Stimulated activated effector memory CD8-positive, alpha-beta T cell treated with anti-CD3 and anti-CD28 coated beads, Interleukin-12 subunit alpha, Interleukin-12 subunit beta, amount 100 ng/mL, for 72 hours (primary cell): ENCODE data around the gene PTK6.

ENCODE experiments used
- ATAC-seq: fragments of 150-1000 bp; cut with Tn5 transposase; 2 replicates; pipeline ENCODE4 v1.10.0; 2021
- DNase-seq, 2 donors: peaks; one replicate each; pipeline ENCODE4 v3.0.0; 2021 to 2022; ENCODE audit warnings: low spot score in 2 of 2
- H3K27ac Mint-ChIP-seq: one replicate; pipeline ENCODE4 v1.8.0; 2022; ENCODE audit warnings: mild to moderate bottlenecking, mixed read lengths
- H3K36me3 Mint-ChIP-seq: one replicate; pipeline ENCODE4 v1.8.0; 2022; ENCODE audit warnings: mild to moderate bottlenecking, mixed read lengths
- H3K4me1 Mint-ChIP-seq: one replicate; pipeline ENCODE4 v1.8.0; 2022; ENCODE audit warnings: mixed read lengths
- H3K4me3 Mint-ChIP-seq: one replicate; pipeline ENCODE4 v1.8.0; 2022; ENCODE audit warnings: mild to moderate bottlenecking, mixed read lengths
- H3K9me3 Mint-ChIP-seq: one replicate; pipeline ENCODE4 v1.8.0; 2022; ENCODE audit warnings: mixed read lengths

The PTK6 gene

GRCh38 chr20:63554361-63555278 lies 17.4 kb upstream of the PTK6 start:
- H3K9me3 Mint-ChIP-seq, result no peaks in the 10 kb centered on the region
- H3K4me3 Mint-ChIP-seq, result peak overlapping the region; percentile 65
- ATAC-seq (no peak), DNase-seq (no peak)
- H3K27ac Mint-ChIP-seq, result peak overlapping the region; percentile 81
- H3K36me3 Mint-ChIP-seq, result peaks cover 10% of the 10 kb centered on the region
- H3K4me1 Mint-ChIP-seq, result peaks cover 14% of the 10 kb centered on the region

- H3K27ac Mint-ChIP-seq, result peak within 1 kb of the TSS; percentile 81
- H3K9me3 Mint-ChIP-seq, result no peaks in the 10 kb centered on the region
- H3K4me3 Mint-ChIP-seq, result peak within 1 kb of the TSS; percentile 65
- peak; percentile 56 for ATAC-seq
- DNase-seq, result no peak
- H3K36me3 Mint-ChIP-seq, result peaks cover 10% of the 10 kb centered on the region
- H3K4me1 Mint-ChIP-seq, result peaks cover 18% of the 10 kb centered on the region
Observed at GRCh38 chr20:63553933-63554290, 16.7 kb upstream of the PTK6 start, which contains the start of gene FNDC11. Gene FNDC11, plus strand, starts transcription at chr20:63554159. Its CDS starts 1,505 bp downstream, at chr20:63555664.

GRCh38 chr20:63553251-63553932 lies 16.2 kb upstream of the PTK6 start:
- peak; percentile 68 for ATAC-seq
- Mint-ChIP-seq H3K36me3 (peaks cover 10% of the 10 kb centered on the region), H3K4me1 (peaks cover 18% of the 10 kb centered on the region), H3K9me3 (no peaks in the 10 kb centered on the region), H3K27ac (peak overlapping the region; percentile 81), H3K4me3 (peak overlapping the region; percentile 65)
- DNase-seq, result peak; percentile 92 to 93

GRCh38 chr20:63552481-63553249 lies 15.5 kb upstream of the PTK6 start:
- DNase-seq (no peak), ATAC-seq (peak; percentile 61)
- Mint-ChIP-seq H3K27ac (peak overlapping the region; percentile 81), H3K4me3 (peak overlapping the region; percentile 65), H3K4me1 (peaks cover 18% of the 10 kb centered on the region), H3K9me3 (no peaks in the 10 kb centered on the region), H3K36me3 (peaks cover 10% of the 10 kb centered on the region)

- ATAC-seq (no peak), DNase-seq (no peak)
- no peaks in the 10 kb centered on the region for H3K9me3 Mint-ChIP-seq
- H3K4me1 Mint-ChIP-seq, result peaks cover 18% of the 10 kb centered on the region
- no peak overlapping the region for H3K4me3 Mint-ChIP-seq
- H3K27ac Mint-ChIP-seq, result no peak overlapping the region
- peaks cover 10% of the 10 kb centered on the region for H3K36me3 Mint-ChIP-seq
Observed at GRCh38 chr20:63551068-63551467, 13.9 kb upstream of the PTK6 start.

GRCh38 chr20:63549679-63550282 lies 12.6 kb upstream of the PTK6 start:
- H3K27ac Mint-ChIP-seq, result peak overlapping the region; percentile 26
- DNase-seq, result no peak
- no peak for ATAC-seq
- H3K36me3 Mint-ChIP-seq, result peaks cover 10% of the 10 kb centered on the region
- no peak overlapping the region for H3K4me3 Mint-ChIP-seq
- no peaks in the 10 kb centered on the region for H3K9me3 Mint-ChIP-seq
- peaks cover 24% of the 10 kb centered on the region for H3K4me1 Mint-ChIP-seq

GRCh38 chr20:63549019-63549418 lies 11.8 kb upstream of the PTK6 start:
- H3K9me3 Mint-ChIP-seq, result no peaks in the 10 kb centered on the region
- DNase-seq, result no peak
- no peak overlapping the region for H3K4me3 Mint-ChIP-seq
- H3K27ac Mint-ChIP-seq, result peak overlapping the region; percentile 26
- peaks cover 24% of the 10 kb centered on the region for H3K4me1 Mint-ChIP-seq
- ATAC-seq, result no peak
- H3K36me3 Mint-ChIP-seq, result peaks cover 10% of the 10 kb centered on the region

- peaks cover 10% of the 10 kb centered on the region for H3K36me3 Mint-ChIP-seq
- H3K4me3 Mint-ChIP-seq, result no peak overlapping the region
- no peaks in the 10 kb centered on the region for H3K9me3 Mint-ChIP-seq
- H3K4me1 Mint-ChIP-seq, result peaks cover 24% of the 10 kb centered on the region
- DNase-seq (no peak), ATAC-seq (no peak)
- no peak overlapping the region for H3K27ac Mint-ChIP-seq
Observed at GRCh38 chr20:63548542-63548941, 11.4 kb upstream of the PTK6 start.

GRCh38 chr20:63547725-63548480 lies 10.7 kb upstream of the PTK6 start, which contains the start of gene SRMS:
Gene SRMS, minus strand, starts transcription at chr20:63547749. Its CDS starts 286 bp downstream, at chr20:63547463.
- H3K36me3 Mint-ChIP-seq, result peaks cover 8% of the 10 kb centered on the region
- peaks cover 22% of the 10 kb centered on the region for H3K4me1 Mint-ChIP-seq
- H3K27ac Mint-ChIP-seq, result no peak within 1 kb of the TSS
- no peak within 1 kb of the TSS for H3K4me3 Mint-ChIP-seq
- ATAC-seq, result no peak
- no peak for DNase-seq
- no peaks in the 10 kb centered on the region for H3K9me3 Mint-ChIP-seq

- H3K27ac Mint-ChIP-seq, result no peak overlapping the region
- H3K9me3 Mint-ChIP-seq, result no peaks in the 10 kb centered on the region
- no peak for DNase-seq
- no peaks in the 10 kb centered on the region for H3K36me3 Mint-ChIP-seq
- H3K4me1 Mint-ChIP-seq, result peaks cover 14% of the 10 kb centered on the region
- no peak overlapping the region for H3K4me3 Mint-ChIP-seq
- no peak for ATAC-seq
Observed at GRCh38 chr20:63546956-63547724, 10.0 kb upstream of the PTK6 start.

- Mint-ChIP-seq H3K9me3 (no peaks in the 10 kb centered on the region), H3K36me3 (no peaks in the 10 kb centered on the region), H3K4me3 (no peak overlapping the region), H3K4me1 (peaks cover 12% of the 10 kb centered on the region), H3K27ac (no peak overlapping the region)
- ATAC-seq, result no peak
- no peak for DNase-seq
Observed at GRCh38 chr20:63546256-63546955, 9.2 kb upstream of the PTK6 start.

GRCh38 chr20:63545814-63546213 lies 8.6 kb upstream of the PTK6 start:
- H3K9me3 Mint-ChIP-seq, result no peaks in the 10 kb centered on the region
- H3K27ac Mint-ChIP-seq, result no peak overlapping the region
- ATAC-seq, result no peak
- no peaks in the 10 kb centered on the region for H3K36me3 Mint-ChIP-seq
- H3K4me1 Mint-ChIP-seq, result peaks cover 12% of the 10 kb centered on the region
- no peak overlapping the region for H3K4me3 Mint-ChIP-seq
- DNase-seq, result no peak

- Mint-ChIP-seq H3K27ac (no peak overlapping the region), H3K4me3 (no peak overlapping the region), H3K9me3 (no peaks in the 10 kb centered on the region), H3K4me1 (peaks cover 12% of the 10 kb centered on the region), H3K36me3 (peaks cover 5% of the 10 kb centered on the region)
- ATAC-seq (no peak), DNase-seq (no peak)
Observed at GRCh38 chr20:63544958-63545516, 7.9 kb upstream of the PTK6 start.
